OCI-LY1 (cell line): Measurements from ENCODE around the gene ANKRD52.

Experiments used
- CTCF ChIP-seq: fragments of 200-600 bp; sonication (generic), shearing (Covaris generic); IDR thresholded peaks from 2 replicates; pipeline ENCODE4 v1.5.1; 2017; ENCODE audit warnings: mild to moderate bottlenecking, antibody characterized with exemption, low read length, moderate library complexity, mixed read lengths
- EZH2 ChIP-seq: fragments of 200-600 bp; sonication (generic), shearing (Covaris generic); IDR thresholded peaks from 2 replicates; pipeline ENCODE4 v1.8.0; 2017; ENCODE audit warnings: borderline replicate concordance, mixed run types, mild to moderate bottlenecking, antibody characterized with exemption, low read length, moderate library complexity, mixed read lengths

- TF ChIP-seq CTCF (no peak), EZH2 (no peak)
These were observed 35.6 kb upstream of the ANKRD52 start for GRCh38 chr12:56293795-56294194.
